Stimulated activated CD4-positive, alpha-beta T cell treated with anti-CD3 and anti-CD28 coated beads, Interleukin-1b, Interleukin-23, amount 100 ng/mL, for 1 hour (primary cell): ENCODE results near the gene CCDC116.

Experiments used
- DNase-seq, 2 donors: peaks; one replicate each; pipeline ENCODE4 v3.0.0-alpha.2; 2020; ENCODE audit warnings: low read depth in 2 of 2

The CCDC116 gene

GRCh38 chr22:21679383-21679782 lies 46.8 kb downstream of the CCDC116 start:
- no peak for DNase-seq

DNA sequence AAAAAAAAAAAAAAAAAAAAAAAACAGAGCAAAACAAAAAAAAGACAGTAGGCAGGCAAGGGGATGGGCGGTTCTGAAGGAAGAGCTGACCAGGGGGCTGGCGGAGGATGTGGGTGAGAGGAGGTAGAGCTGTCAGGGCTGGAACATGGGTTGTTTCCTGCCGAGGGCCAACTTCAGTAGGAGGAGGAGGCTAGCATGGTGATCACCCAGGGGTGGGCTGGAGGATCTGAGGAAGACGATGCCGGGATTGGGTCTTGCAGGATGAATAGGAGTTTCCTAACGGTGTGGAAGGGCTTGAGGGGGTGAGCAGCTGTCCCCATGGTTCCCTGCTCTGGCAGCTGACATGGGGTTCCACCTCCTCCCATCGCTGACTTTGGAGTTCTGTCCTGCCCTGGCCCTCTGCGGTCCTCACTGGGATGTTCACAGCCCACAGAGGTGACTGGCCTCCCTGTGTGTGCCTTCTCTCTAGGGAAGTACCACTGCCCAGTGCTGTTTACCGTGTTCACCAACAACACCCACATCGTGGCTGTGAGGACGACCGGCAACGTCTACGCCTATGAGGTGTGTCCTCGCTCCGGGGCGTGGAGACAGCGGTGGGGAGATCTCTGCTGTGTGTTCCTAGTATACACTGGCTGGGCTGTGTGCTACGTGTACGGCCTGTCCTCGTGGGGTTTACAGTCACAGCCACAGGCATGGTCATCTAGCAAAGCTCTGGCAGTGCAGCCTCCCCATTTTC lies 48.4 kb downstream of the CCDC116 start:
- no peak for DNase-seq

DNA sequence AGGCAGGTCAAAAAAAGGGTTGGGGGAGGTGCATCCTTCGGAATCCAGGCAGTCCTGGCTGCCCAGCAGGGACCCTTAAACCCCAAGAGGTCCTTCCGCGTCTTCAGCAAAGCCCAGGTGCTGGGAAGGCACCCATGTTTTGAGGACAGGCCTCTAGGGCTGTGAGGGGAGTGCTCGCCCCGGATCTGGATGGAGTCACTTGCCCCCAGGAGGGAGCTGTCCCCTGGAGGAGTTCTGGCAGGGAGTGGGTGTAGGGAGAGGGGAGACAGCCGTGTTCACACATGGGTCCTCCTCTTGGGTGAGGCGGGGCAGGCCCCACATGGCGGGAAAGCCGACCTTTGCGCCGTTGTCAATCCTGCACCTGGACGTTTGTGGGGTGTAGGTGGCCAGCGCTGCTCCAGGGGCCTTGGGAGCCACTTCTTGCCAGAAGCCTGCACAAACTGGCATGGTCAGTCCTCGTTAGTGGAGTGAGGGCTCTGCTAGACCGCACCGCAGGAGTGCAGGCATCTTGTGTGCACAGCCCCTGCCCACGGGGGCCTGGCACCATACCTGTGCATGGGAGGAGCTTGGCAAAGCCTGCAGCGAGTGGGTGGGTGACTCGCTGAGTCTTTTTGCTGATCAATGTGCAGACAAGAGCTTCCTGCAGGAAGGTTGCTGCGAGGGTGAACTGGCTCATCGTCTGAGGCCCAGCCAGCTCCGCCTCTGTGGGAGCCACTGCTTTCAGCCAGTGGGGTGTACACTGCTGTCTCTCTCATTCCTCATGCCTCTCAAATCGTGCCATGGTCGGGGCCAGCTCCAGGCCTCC lies 49.2 kb downstream of the CCDC116 start:
- DNase-seq, result no peak

DNA sequence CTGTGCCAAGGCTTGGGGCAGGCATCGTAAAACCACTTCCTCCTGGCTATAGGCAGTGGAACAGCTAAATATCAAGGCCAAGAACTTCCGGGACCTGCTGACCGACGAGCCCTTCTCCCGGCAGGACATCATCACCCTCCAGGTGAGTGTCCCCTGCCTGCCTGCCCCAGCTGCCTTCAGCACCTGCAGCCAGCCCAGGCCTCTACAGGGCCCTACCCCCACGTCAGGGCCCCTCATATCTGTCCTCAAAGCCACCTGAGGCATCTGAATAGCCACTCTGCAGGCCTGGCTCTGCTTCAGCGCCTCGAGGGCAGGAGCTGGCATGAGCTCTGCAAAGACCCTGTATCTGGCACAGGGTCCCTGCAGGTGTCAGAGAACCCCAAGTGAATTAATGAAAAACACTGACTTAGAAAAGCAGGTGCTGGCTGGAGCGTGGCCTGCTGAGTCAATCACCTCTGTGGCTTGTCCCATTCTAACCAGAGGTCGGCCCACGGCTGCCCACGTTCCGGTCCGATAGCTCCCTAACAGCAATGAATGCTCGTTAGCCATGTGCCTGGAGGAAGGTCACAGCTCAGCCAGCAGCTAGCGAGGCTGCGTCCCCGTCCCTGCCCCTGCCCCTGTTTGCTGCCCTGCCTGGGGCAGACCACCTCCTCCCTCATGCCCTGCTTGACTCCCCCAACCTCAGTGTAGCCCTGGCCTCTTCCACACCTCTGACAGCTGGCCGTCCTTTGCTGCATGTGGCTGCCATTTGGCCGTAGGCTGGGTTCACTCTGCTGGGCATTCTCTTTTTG lies 50.0 kb downstream of the CCDC116 start:
- DNase-seq, result no peak

GRCh38 chr22:21683401-21683811 lies 50.8 kb downstream of the CCDC116 start:
- DNase-seq, result no peak

DNA sequence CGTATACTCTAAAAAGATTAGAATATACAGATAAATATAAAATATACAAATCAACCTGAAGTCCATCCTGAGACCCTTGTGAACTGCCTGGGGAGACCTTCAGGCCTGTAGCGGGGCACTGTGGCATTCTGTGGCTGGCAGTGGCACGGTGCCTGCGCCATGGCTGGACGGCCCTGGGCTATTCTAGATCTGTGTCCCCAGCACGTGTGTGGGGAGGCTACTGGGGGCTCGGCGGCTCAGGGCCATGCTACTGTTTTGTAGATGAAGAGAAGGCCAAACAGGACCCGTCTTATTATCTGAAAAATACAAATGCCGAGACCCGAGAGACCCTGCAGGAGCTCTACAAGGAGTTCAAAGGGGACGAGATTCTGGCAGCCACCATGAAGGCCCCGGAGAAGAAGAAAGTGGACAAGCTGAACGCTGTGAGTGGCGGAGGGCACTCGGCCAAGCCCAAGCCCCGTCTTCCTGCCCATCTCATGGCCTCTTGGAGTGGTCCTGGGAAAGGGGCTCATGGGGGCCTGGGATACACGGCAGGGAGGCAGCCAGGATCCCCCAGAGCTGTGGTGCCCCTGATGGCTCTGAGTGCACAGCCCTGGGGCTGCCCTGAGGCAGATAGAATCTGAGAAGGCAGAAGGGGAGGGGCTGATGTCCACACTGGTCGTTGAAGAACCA lies 52.1 kb downstream of the CCDC116 start:
- DNase-seq, result no peak

- no peak for DNase-seq
Measured at GRCh38 chr22:21685164-21685513, 52.6 kb downstream of the CCDC116 start.

GRCh38 chr22:21686193-21686608 lies 53.6 kb downstream of the CCDC116 start:
- no peak for DNase-seq
